ENCODE data around the gene SHANK3.

GRCh38 chr22:50698546-50698945 lies 25.9 kb downstream of the SHANK3 start:
- TF ChIP-seq ZBTB49 (tag by site-specific recombination; IDR thresholded peaks at IDR 0.05; ENCODE audit: low read depth) (no peak), ZNF704 (tag by site-specific recombination; IDR thresholded peaks at IDR 0.05) (no peak), SALL2 (tag by site-specific recombination; IDR thresholded peaks at IDR 0.05; ENCODE audit: borderline replicate concordance) (no peak), CTCF (tag by site-specific recombination; IDR thresholded peaks at IDR 0.05) (no peak), KLF8 (tag by site-specific recombination; IDR thresholded peaks at IDR 0.05) (no peak), YY1 (tag by site-specific recombination; IDR thresholded peaks at IDR 0.05) (no peak), SCRT1 (tag by site-specific recombination; IDR thresholded peaks at IDR 0.05; ENCODE audit: borderline replicate concordance) (no peak), ELK4 (IDR thresholded peaks at IDR 0.05; ENCODE audit: borderline replicate concordance, low read depth, low read length) (no peak), HOXA7 (CRISPR knock-in tag; IDR thresholded peaks at IDR 0.05; ENCODE audit: borderline replicate concordance) (no peak)
